D721Med (cell line): Measurements from ENCODE around the gene RBM45.

ENCODE experiments used
- DNase-seq: peaks from one replicate; pipeline ENCODE4 v3.0.0; 2011; ENCODE audit warnings: low spot score; ENCODE audit not compliant: insufficient read length
- FAIRE-seq: peaks from 2 replicates; lab custom pipeline; 2011; peaks lifted over from hg19 to GRCh38; lab: Jason Lieb, UNC
- TF ChIP-seq, protein P1 (sequence below): IDR thresholded peaks from 2 replicates; pipeline ENCODE4 v1.5.1; 2012; ENCODE audit warnings: mild to moderate bottlenecking, control low read depth; ENCODE audit not compliant: insufficient read depth; ENCODE audit errors: missing control alignments

RBM45 gene

DNA sequence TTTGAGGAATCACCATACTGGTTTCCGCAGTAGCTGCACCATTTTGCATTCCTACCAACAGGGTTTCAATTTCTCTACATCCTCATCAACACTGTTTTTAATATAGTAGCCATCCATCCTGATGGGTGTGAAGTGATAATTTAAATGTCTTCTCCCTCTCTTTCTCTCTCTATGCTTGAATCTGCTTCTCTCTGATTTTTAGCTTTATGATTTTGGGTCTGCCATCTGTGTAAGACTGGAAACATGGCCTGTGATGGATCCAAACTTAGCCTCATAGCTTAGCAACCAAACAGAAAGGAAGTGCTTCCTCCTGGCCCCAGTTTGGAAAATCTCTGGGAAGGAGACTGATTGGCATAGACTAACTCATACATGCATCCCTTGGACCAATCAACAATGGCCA lies 48.4 kb downstream of the RBM45 start:
- TF ChIP-seq, protein P1, sequence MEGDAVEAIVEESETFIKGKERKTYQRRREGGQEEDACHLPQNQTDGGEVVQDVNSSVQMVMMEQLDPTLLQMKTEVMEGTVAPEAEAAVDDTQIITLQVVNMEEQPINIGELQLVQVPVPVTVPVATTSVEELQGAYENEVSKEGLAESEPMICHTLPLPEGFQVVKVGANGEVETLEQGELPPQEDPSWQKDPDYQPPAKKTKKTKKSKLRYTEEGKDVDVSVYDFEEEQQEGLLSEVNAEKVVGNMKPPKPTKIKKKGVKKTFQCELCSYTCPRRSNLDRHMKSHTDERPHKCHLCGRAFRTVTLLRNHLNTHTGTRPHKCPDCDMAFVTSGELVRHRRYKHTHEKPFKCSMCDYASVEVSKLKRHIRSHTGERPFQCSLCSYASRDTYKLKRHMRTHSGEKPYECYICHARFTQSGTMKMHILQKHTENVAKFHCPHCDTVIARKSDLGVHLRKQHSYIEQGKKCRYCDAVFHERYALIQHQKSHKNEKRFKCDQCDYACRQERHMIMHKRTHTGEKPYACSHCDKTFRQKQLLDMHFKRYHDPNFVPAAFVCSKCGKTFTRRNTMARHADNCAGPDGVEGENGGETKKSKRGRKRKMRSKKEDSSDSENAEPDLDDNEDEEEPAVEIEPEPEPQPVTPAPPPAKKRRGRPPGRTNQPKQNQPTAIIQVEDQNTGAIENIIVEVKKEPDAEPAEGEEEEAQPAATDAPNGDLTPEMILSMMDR = no peak
- FAIRE-seq (no peak), DNase-seq (no peak)

DNA sequence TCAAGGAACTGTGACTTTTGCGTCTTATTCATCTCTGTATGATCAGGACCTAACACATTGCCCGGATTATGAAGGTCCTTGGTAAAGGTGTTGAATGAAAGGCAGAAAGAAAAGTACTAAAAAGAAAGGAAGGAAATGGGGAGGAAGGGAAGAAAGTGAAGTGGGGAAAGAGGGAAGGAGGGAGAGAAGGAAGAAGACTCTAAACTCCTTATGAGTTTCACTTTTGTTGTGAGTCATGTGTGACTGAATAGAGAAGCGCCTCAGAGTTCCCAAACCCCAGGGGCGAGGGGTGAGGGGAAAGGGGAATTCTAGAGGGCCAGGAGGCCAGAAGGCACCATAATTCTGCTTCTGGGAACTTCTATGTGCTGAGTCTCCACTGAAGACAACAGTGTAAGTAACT lies 51.2 kb downstream of the RBM45 start:
- DNase-seq (no peak), FAIRE-seq (no peak)

DNA sequence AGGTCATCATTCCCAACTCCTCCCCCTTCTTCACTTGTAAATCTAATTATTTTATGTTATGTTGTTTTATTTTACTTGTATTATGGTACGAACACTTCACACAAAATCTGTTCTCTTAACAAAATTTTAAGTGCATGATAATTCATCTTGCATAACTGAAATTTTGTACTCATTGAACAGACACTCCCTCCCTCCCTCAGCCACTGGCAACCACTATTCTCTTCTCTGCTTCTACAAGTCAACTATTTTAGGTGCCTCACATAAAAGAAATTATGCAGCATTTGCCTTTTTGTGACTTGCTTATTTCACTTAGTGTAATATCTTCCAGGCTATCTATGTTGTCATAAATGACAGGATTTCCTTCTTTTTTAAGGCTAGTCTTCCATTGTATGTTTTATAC lies 51.7 kb downstream of the RBM45 start:
- no peak for FAIRE-seq
- TF ChIP-seq, protein P1 = no peak
- no peak for DNase-seq

More for the DNA sequence above, 51.2 kb downstream of the RBM45 start:
- TF ChIP-seq, protein P1 = no peak

DNA sequence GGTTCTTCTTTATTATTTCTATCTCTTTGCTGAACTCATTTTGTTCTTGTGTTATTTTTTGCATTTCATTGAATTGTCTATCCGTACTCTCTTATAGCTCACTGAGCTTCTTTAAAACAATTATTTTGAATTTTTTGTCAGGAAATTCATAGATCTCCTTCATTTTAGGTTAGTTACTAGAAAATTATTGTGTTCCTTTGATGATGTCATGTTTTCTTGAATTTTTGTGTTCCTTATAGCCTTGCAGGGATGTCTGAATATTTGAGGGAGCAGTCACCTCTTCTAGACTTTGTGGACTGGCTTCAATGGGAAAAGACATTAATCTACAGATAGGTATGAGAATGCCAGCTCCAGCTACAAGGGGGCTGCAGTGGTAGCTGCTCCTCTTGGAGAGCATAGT lies 61.4 kb downstream of the RBM45 start:
- DNase-seq (no peak), FAIRE-seq (no peak)
- TF ChIP-seq, protein P1 = no peak

DNA sequence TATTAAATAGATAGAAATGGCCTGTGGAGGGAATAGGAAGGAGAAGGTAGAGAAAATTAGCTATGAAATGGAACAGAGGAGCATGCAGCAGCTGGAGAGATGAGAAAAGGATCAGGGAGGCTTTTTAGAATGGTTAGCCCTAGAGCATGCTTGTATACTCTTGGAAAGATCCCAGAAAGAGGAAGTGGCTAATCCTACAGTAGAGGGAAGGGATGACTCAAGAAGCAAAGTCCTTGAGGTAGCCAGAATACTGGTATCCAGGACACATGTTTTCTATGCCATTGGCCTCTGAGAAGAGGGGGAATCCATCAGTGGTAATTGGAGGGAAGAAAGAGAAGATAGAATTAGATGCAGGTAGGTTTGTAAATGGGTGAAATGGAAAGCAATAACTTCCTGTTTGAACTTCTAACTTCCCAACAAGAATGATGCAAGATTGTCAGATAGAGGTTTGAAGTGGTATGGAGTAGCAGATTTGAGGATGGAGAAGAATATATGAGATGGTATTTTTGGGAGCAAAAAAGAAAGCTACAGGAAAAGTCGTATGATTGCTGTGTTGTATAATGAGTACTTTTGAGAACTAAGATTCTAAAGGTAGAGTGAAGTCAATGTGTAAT lies 64.9 kb downstream of the RBM45 start:
- FAIRE-seq (no peak), DNase-seq (no peak)
- TF ChIP-seq, protein P1 = no peak
